AG10803 (cell line): ENCODE data around the gene SPC24.
"Not testable (repeated sequence)": the region's sequence is repeated elsewhere in the genome, so short reads cannot be mapped to it uniquely, and the experiment has no call there.

Source experiments
- DNase-seq: peaks from one replicate; pipeline ENCODE4 v3.0.0; 2010; ENCODE audit warnings: low read depth
- H3K4me3 ChIP-seq: 2 replicates; pipeline ENCODE4 v1.5.1; 2011; ENCODE audit warnings: mild to moderate bottlenecking, low read length, control low read depth
- CTCF ChIP-seq: conservative IDR thresholded peaks from 2 replicates; pipeline ENCODE4 v1.5.1; 2011; ENCODE audit warnings: mild to moderate bottlenecking, low read length, control low read depth, inconsistent platforms

SPC24 gene

GRCh38 chr19:11100049-11100448 lies 55.5 kb downstream of the SPC24 start:
- H3K4me3 ChIP-seq = no peak overlapping the region
- DNase-seq = no peak
- no peak for TF ChIP-seq CTCF

- no peak for TF ChIP-seq CTCF
- no peak overlapping the region for H3K4me3 ChIP-seq
- no peak for DNase-seq
Observed at GRCh38 chr19:11098861-11099260, 56.7 kb downstream of the SPC24 start.

- H3K4me3 ChIP-seq = no peak overlapping the region
- no peak for TF ChIP-seq CTCF
- DNase-seq = no peak
Observed at GRCh38 chr19:11098327-11098726, 57.3 kb downstream of the SPC24 start.

- H3K4me3 ChIP-seq, DNase-seq: not testable (repeated sequence)
Observed at GRCh38 chr19:11097367-11097766, 58.2 kb downstream of the SPC24 start.

- peak; percentile 81 for DNase-seq
- no peak overlapping the region for H3K4me3 ChIP-seq
- no peak for TF ChIP-seq CTCF
Observed at GRCh38 chr19:11096210-11096841, 59.3 kb downstream of the SPC24 start.
